Loucy (cell line): ENCODE measurements around the gene VPS54.

Source experiments
- H2AFZ ChIP-seq: fragments of 200-600 bp; sonication (generic); 2 replicates; pipeline ENCODE4 v1.6.0; 2016; ENCODE audit warnings: antibody characterized with exemption, mild to moderate bottlenecking, low read length, moderate library complexity
- H3F3A ChIP-seq: fragments of 200-600 bp; 2 replicates; pipeline ENCODE4 v1.6.0; 2016; ENCODE audit warnings: antibody characterized with exemption, low read depth, mild to moderate bottlenecking
- H3K27me3 ChIP-seq: fragments of 200-600 bp; sonication (generic); 2 replicates; pipeline ENCODE4 v1.6.1; 2014; ENCODE audit warnings: low read length, mild to moderate bottlenecking; ENCODE audit not compliant: insufficient read depth, poor library complexity, severe bottlenecking
- H3K36me3 ChIP-seq: fragments of 200-600 bp; sonication (generic); 2 replicates; pipeline ENCODE4 v1.6.1; 2016; ENCODE audit warnings: low read length; ENCODE audit not compliant: insufficient read depth
- H3K4me1 ChIP-seq: fragments of 200-600 bp; sonication (generic); 2 replicates; pipeline ENCODE4 v1.5.1; 2014; ENCODE audit warnings: low read length, mild to moderate bottlenecking; ENCODE audit not compliant: insufficient read depth, poor library complexity, severe bottlenecking
- H3K4me2 ChIP-seq: fragments of 200-600 bp; sonication (generic); 2 replicates; pipeline ENCODE4 v1.6.0; 2014; ENCODE audit warnings: antibody characterized with exemption, low read length, low read depth, mild to moderate bottlenecking; ENCODE audit not compliant: poor library complexity, severe bottlenecking
- H3K4me3 ChIP-seq: fragments of 200-600 bp; sonication (generic); 2 replicates; pipeline ENCODE4 v1.5.1; 2014; ENCODE audit warnings: low read length, mild to moderate bottlenecking, mixed read lengths; ENCODE audit not compliant: poor library complexity, severe bottlenecking
- H3K79me2 ChIP-seq: fragments of 200-600 bp; sonication (generic); 2 replicates; pipeline ENCODE4 v1.6.1; 2014; ENCODE audit warnings: low read length; ENCODE audit not compliant: insufficient read depth
- H3K9ac ChIP-seq: fragments of 200-600 bp; sonication (generic); 2 replicates; pipeline ENCODE4 v1.6.0; 2014; ENCODE audit warnings: mild to moderate bottlenecking, low read depth, low read length, moderate library complexity; ENCODE audit not compliant: poor library complexity, severe bottlenecking
- H3K9me2 ChIP-seq: fragments of 200-600 bp; sonication (generic); replicated peaks from 2 replicates; pipeline ENCODE4 v1.6.1; 2016; ENCODE audit warnings: low read depth, low read length, mixed read lengths
- H3K9me3 ChIP-seq: fragments of 200-600 bp; sonication (generic); 2 replicates; pipeline ENCODE4 v1.6.1; 2014; ENCODE audit warnings: mild to moderate bottlenecking, antibody characterized with exemption, low read length, low read depth; ENCODE audit not compliant: insufficient read depth
- H4K20me1 ChIP-seq: fragments of 200-600 bp; sonication (generic); 2 replicates; pipeline ENCODE4 v1.6.0; 2014; ENCODE audit warnings: antibody characterized with exemption, low read length, mild to moderate bottlenecking; ENCODE audit not compliant: insufficient read depth, poor library complexity, severe bottlenecking
- CTCF ChIP-seq: fragments of 200-600 bp; sonication (generic); conservative IDR thresholded peaks from 2 replicates; pipeline ENCODE4 v1.5.1; 2014; ENCODE audit warnings: mild to moderate bottlenecking, antibody characterized with exemption, low read length
- EZH2phosphoT487 ChIP-seq: fragments of 200-600 bp; IDR thresholded peaks from 2 replicates; pipeline ENCODE4 v1.6.1; 2018; ENCODE audit warnings: antibody characterized with exemption, mild to moderate bottlenecking, moderate library complexity, borderline replicate concordance

The VPS54 gene

GRCh38 chr2:64059270-64059669 lies 40.0 kb upstream of the VPS54 start:
- Histone ChIP-seq H3K79me2 (no peaks in the 10 kb centered on the region), H2AFZ (no peak overlapping the region), H3K4me3 (no peak overlapping the region), H3K4me1 (peaks cover 2% of the 10 kb centered on the region), H3K27me3 (no peaks in the 10 kb centered on the region), H3K4me2 (no peak overlapping the region), H3K9me3 (no peaks in the 10 kb centered on the region), H3K9me2 (no peaks in the 10 kb centered on the region), H3K9ac (no peak overlapping the region), H4K20me1 (no peaks in the 10 kb centered on the region), H3F3A (no peaks in the 10 kb centered on the region), H3K36me3 (no peaks in the 10 kb centered on the region)
- TF ChIP-seq CTCF (no peak), EZH2phosphoT487 (no peak)

- Histone ChIP-seq H3F3A (no peaks in the 10 kb centered on the region), H3K36me3 (no peaks in the 10 kb centered on the region), H3K4me2 (no peak overlapping the region), H3K9ac (no peak overlapping the region), H3K4me1 (peaks cover 6% of the 10 kb centered on the region), H3K4me3 (no peak overlapping the region), H3K27me3 (no peaks in the 10 kb centered on the region), H4K20me1 (no peaks in the 10 kb centered on the region), H2AFZ (no peak overlapping the region), H3K9me2 (no peaks in the 10 kb centered on the region), H3K79me2 (no peaks in the 10 kb centered on the region), H3K9me3 (no peaks in the 10 kb centered on the region)
- TF ChIP-seq EZH2phosphoT487, result no peak
- no peak for TF ChIP-seq CTCF
These were observed 36.8 kb upstream of the VPS54 start for GRCh38 chr2:64056021-64056420.

- Histone ChIP-seq H3K9me2 (no peaks in the 10 kb centered on the region), H3K36me3 (no peaks in the 10 kb centered on the region), H3K9ac (no peak overlapping the region), H2AFZ (no peak overlapping the region), H3K79me2 (no peaks in the 10 kb centered on the region), H4K20me1 (no peaks in the 10 kb centered on the region), H3K9me3 (no peaks in the 10 kb centered on the region), H3K4me3 (no peak overlapping the region), H3K4me1 (peaks cover 6% of the 10 kb centered on the region), H3K27me3 (no peaks in the 10 kb centered on the region), H3K4me2 (no peak overlapping the region), H3F3A (no peaks in the 10 kb centered on the region)
- TF ChIP-seq CTCF, result no peak
- TF ChIP-seq EZH2phosphoT487, result no peak
These were observed 35.1 kb upstream of the VPS54 start for GRCh38 chr2:64054161-64054915.
